Heart right ventricle (tissue), 16 donors: ENCODE measurements around the gene DNAJC5G. TPM values are rescaled to one million over a fixed set of nuclear protein-coding genes. Genes with fewer than 3 reads are reported as not detected.

Source experiments
- ATAC-seq, 8 donors: fragments of 200-7000 bp; cut with Tn5 transposase; one replicate each; pipeline ENCODE4 v1.9.1; 2020; ENCODE audit warnings: mild to moderate bottlenecking in 8 of 8, moderate library complexity in 8 of 8, moderate number of reproducible peaks in 1 of 8
- DNase-seq, 2 donors: peaks; one replicate each; pipeline ENCODE4 v3.0.0-alpha.2; 2020
- H3K27ac ChIP-seq, 10 donors: fragments of 200-600 bp; sonication (generic) in 2 of 10; one replicate each; pipeline versions ENCODE4 v1.5.0 to v1.8.0; 2020 to 2022; ENCODE audit warnings: mild to moderate bottlenecking in 3 of 10
- H3K27me3 ChIP-seq, 7 donors: fragments of 200-600 bp; one replicate each; pipeline ENCODE4 v1.8.0; 2021 to 2022; ENCODE audit warnings: mild to moderate bottlenecking in 2 of 7
- H3K36me3 ChIP-seq, 9 donors: fragments of 200-600 bp; sonication (generic) in 1 of 9; one replicate each; pipeline versions ENCODE4 v1.5.0 to v1.8.0; 2020 to 2022; ENCODE audit warnings: mild to moderate bottlenecking in 2 of 9
- H3K4me1 ChIP-seq, 9 donors: fragments of 200-600 bp; sonication (generic) in 1 of 9; one replicate each; pipeline versions ENCODE4 v1.5.0 to v1.8.0; 2020 to 2022; ENCODE audit warnings: mild to moderate bottlenecking in 4 of 9
- H3K4me3 ChIP-seq, 10 donors: fragments of 200-600 bp; sonication (generic) in 2 of 10; one replicate each; pipeline versions ENCODE4 v1.5.0 to v1.8.0; 2020 to 2022; ENCODE audit warnings: mild to moderate bottlenecking in 7 of 10, moderate library complexity in 2 of 10
- H3K9me3 ChIP-seq, 11 donors: fragments of 200-600 bp in 10 of 11; sonication (generic) in 2 of 11; one replicate each; pipeline versions ENCODE4 v1.5.0 to v1.8.0; 2013 to 2022; ENCODE audit warnings: mild to moderate bottlenecking in 2 of 11, control low read depth in 1 of 11, moderate library complexity in 1 of 11
- CTCF ChIP-seq, 9 donors: fragments of 200-600 bp; sonication (generic) in 2 of 9; IDR thresholded peaks; one replicate each; pipeline versions ENCODE4 v1.5.0 to v1.8.0; 2021 to 2022; ENCODE audit warnings: antibody characterized with exemption in 9 of 9, mild to moderate bottlenecking in 5 of 9, moderate library complexity in 1 of 9
- WGBS, 2 donors: extraction: QIAGEN DNeasy Blood & Tissue Kit; methylation state at CpG; one replicate each; pipeline ENCODE4 v1.1.7; 2013; ENCODE audit warnings: inconsistent platforms in 1 of 2; 5-methylcytosine and 5-hydroxymethylcytosine counted together
- intact Hi-C, 10 donors: fragments of 100-400 bp; cut with DNase I; formaldehyde crosslinking; loops; one replicate each; pipeline versions ENCODE4 v1.11.1 to v1.14.2; 2022
- polyA plus RNA-seq, 2 donors: library from polyadenylated mRNA; stranded (reverse); fragments of 200-250 nt; gene quantifications; one replicate each; pipeline ENCODE4 v1.2.3, GENCODE V29; 2013
- total RNA-seq, 10 donors: library from RNA; stranded (reverse); fragmentation: NEBNext Ultra II Directional in 3 of 10; extraction: Animal tissue kit (Norgen Biotek cat#: 25700) in 3 of 10; gene quantifications; one replicate each; pipeline versions ENCODE4 v1.2.1 to v1.2.4, GENCODE V29; 2021 to 2023
- donor health status: Arrhythmogenic right ventricular cardiomyopathy.
- donor health status: ischemic (EF 13 %, LVEDD 7.1; RV severe dilation, severe dysfunction).
- donor health status: healthy with polysubstance abuse.
- donor health status: DM: no; HTN: yes; CAD: no.
- donor health status: DM: no; HTN: no; CAD: no.
- donor health status: ischemic (EF 25% LVEDD 6.9; RV normal size, moderate dysfunction).
- donor health status: ischemic (EF 25% LVEDD 5.7; RV mildly dilated, moderate dysfunction).
- donor health status: healthy.
- donor health status: DM: yes; HTN: yes; CAD: no.
- donor health status: Ischemic cardiomyopathy.
- donor health status: ischemic (EF 35%, LVEDD 5.7; RV mildly dilated, moderate dysfunction).
- donor health status: nonischemic (EF 11% LVEDD 7.7; RV severe dilation, severe dysfunction).
- donor health status: DM: yes; HTN: yes; CAD: no.
- donor health status: PGD.
- donor health status: ischemic (EF 29% LVEDD 5.4; RV normal size, mild dysfunction).
- donor health status: nonischemic (EF 23%, LVEDD 6.1; RV moderate dilation, normal function).

Gene DNAJC5G
- total and polyA plus RNA-seq, 12 donors: 0.19 to 6.0 (median 1.6) TPM

- intact Hi-C loops: no loop called here
- no peak for ATAC-seq
- Histone ChIP-seq H3K9me3 (no peaks in the 10 kb centered on the region), H3K27ac (no peak overlapping the region), H3K4me3 (no peak overlapping the region), H3K4me1 (peaks cover 0 to 19% (median 7%) of the 10 kb centered on the region in 9 donors), H3K27me3 (no peaks in the 10 kb centered on the region), H3K36me3 (peaks cover 4 to 100% (median 67%) of the 10 kb centered on the region in 9 donors)
- no peak for DNase-seq
- no peak for TF ChIP-seq CTCF (IDR thresholded peaks at IDR 0.05)
- 95 to 98% methylated on average over 8 of the region's 8 CpGs for WGBS, 2 donors
These were observed 36.3 kb upstream of the DNAJC5G start for GRCh38 chr2:27238976-27239375.

GRCh38 chr2:27240406-27240805, 34.8 kb upstream of the DNAJC5G start:
- no peak overlapping the region for H3K4me3 ChIP-seq
- no peak for DNase-seq

GRCh38 chr2:27241761-27242613, 33.2 kb upstream of the DNAJC5G start:
- H3K36me3 ChIP-seq: peaks cover 4 to 77% (median 41%) of the 10 kb centered on the region in 9 donors
- TF ChIP-seq CTCF (IDR thresholded peaks at IDR 0.05): no peak

More at GRCh38 chr2:27240406-27240805, 34.8 kb upstream of the DNAJC5G start:
- Histone ChIP-seq H3K9me3 (no peaks in the 10 kb centered on the region), H3K36me3 (peaks cover 4 to 93% (median 52%) of the 10 kb centered on the region in 9 donors), H3K4me1 (peaks cover 0 to 29% (median 11%) of the 10 kb centered on the region in 9 donors), H3K27ac (no peak overlapping the region), H3K27me3 (no peaks in the 10 kb centered on the region)
- 88% methylated on average over 9 of the region's 9 CpGs for WGBS, 2 donors
- ATAC-seq: no peak
- intact Hi-C loops: no loop called here
- no peak for TF ChIP-seq CTCF (IDR thresholded peaks at IDR 0.05)

GRCh38 chr2:27242614-27242951, 32.6 kb upstream of the DNAJC5G start:
- Histone ChIP-seq H3K9me3 (no peaks in the 10 kb centered on the region), H3K36me3 (peaks cover 4 to 72% (median 35%) of the 10 kb centered on the region in 9 donors), H3K4me1 (peaks cover 0 to 34% (median 13%) of the 10 kb centered on the region in 9 donors), H3K27ac (no peak overlapping the region), H3K27me3 (no peaks in the 10 kb centered on the region), H3K4me3 (no peak overlapping the region)
- no peak for DNase-seq
- no peak for TF ChIP-seq CTCF (IDR thresholded peaks at IDR 0.05)
- intact Hi-C loops: no loop called here
- ATAC-seq: no peak
- WGBS, 2 donors: 95 to 96% methylated on average over 16 of the region's 16 CpGs

More at GRCh38 chr2:27241761-27242613, 33.2 kb upstream of the DNAJC5G start:
- Histone ChIP-seq H3K9me3 (no peaks in the 10 kb centered on the region), H3K4me3 (no peak overlapping the region), H3K27ac (no peak overlapping the region), H3K27me3 (no peaks in the 10 kb centered on the region), H3K4me1 (peaks cover 0 to 34% (median 13%) of the 10 kb centered on the region in 9 donors)
- intact Hi-C loops: no loop called here
- ATAC-seq: no peak
- WGBS, 2 donors: 84 to 86% methylated on average over 24 of the region's 24 CpGs
- no peak for DNase-seq
